Measurements from ENCODE around the gene FBRS. TPM values are rescaled to one million over a fixed set of nuclear protein-coding genes. Genes with fewer than 3 reads are reported as not detected.
A peak's percentile ranks its signal among the peaks of the same experiment; 100 is the strongest.

Gene FBRS
- total and polyA plus RNA-seq, 2 of the 13 experiments (the other 11 are each of a cell fraction or from before 2014, with no cell fraction given), result 13.7 to 16.2 TPM

DNA sequence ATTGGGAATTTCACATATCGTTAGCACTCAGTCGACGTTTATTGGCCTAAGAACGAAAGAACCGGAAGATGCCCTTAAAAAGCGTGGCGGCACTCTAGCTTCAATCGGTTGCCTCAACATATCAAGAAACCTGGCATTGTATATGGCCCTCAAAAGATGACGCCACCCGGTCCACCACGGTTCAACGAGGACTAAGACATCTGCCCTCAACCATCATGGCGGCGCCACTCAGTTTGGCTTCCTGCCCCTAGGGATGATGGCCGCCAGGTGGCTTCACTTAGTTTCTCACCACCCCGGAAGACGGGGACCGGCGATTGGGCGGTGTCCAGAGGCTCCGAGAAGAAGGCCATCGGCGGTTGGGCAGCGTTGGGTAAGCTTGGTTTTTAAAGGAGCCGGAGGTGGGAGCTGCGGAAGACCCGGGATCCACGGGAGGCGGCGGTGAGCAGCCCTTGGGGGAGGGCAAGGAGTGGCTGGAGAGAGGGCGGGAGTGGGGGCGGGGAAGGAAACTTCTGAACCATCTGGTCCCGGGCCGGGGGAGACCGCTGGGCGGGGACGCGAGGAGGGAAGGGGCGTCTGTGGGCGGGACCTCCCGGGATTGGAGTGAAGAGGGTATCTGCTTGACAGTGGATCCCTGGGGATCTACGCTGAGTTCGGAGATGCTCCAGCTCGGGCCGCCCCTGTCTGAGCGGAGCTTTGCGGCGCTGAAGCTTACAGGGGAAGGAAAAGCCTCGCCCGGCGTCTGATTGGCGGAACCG is 7.7 kb upstream of the FBRS start, which contains the start of gene PRR14 (continued):
- TF ChIP-seq, protein P1, sequence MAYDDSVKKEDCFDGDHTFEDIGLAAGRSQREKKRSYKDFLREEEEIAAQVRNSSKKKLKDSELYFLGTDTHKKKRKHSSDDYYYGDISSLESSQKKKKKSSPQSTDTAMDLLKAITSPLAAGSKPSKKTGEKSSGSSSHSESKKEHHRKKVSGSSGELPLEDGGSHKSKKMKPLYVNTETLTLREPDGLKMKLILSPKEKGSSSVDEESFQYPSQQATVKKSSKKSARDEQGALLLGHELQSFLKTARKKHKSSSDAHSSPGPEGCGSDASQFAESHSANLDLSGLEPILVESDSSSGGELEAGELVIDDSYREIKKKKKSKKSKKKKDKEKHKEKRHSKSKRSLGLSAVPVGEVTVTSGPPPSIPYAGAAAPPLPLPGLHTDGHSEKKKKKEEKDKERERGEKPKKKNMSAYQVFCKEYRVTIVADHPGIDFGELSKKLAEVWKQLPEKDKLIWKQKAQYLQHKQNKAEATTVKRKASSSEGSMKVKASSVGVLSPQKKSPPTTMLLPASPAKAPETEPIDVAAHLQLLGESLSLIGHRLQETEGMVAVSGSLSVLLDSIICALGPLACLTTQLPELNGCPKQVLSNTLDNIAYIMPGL (CRISPR knock-in tag; IDR thresholded peaks at IDR 0.05; ENCODE audit: borderline replicate concordance in 1 of 2, low read depth in 1 of 2), result peak; percentile 52 to 74
- TF ChIP-seq ZNF891 (CRISPR knock-in tag; IDR thresholded peaks at IDR 0.05) (no peak; the same call in 1 of the 2 replicates), PRPF4 (IDR thresholded peaks at IDR 0.05; ENCODE audit: low read depth, low read length, poor library complexity, severe bottlenecking) (no peak), ZNF30 (CRISPR knock-in tag; IDR thresholded peaks at IDR 0.05) (peak; percentile 28; the same call in 1 of the 2 replicates), MYNN (CRISPR knock-in tag; IDR thresholded peaks at IDR 0.05; ENCODE audit: low read depth) (no peak), TEAD2 (CRISPR knock-in tag; IDR thresholded peaks at IDR 0.05) (no peak), SMAD9 (CRISPR knock-in tag; IDR thresholded peaks at IDR 0.05) (no peak), ZNF547 (CRISPR knock-in tag; IDR thresholded peaks at IDR 0.05) (peak; percentile 18; the same call in 1 of the 2 replicates), MED8 (CRISPR knock-in tag; IDR thresholded peaks at IDR 0.05; ENCODE audit: insufficient replicate concordance) (peak; percentile 44), ZFP36L1 (CRISPR knock-in tag; IDR thresholded peaks at IDR 0.05) (no peak), ZNF761 (CRISPR knock-in tag; conservative IDR thresholded peaks at IDR 0.05) (peak; percentile 90)
- TF ChIP-seq, protein P2, sequence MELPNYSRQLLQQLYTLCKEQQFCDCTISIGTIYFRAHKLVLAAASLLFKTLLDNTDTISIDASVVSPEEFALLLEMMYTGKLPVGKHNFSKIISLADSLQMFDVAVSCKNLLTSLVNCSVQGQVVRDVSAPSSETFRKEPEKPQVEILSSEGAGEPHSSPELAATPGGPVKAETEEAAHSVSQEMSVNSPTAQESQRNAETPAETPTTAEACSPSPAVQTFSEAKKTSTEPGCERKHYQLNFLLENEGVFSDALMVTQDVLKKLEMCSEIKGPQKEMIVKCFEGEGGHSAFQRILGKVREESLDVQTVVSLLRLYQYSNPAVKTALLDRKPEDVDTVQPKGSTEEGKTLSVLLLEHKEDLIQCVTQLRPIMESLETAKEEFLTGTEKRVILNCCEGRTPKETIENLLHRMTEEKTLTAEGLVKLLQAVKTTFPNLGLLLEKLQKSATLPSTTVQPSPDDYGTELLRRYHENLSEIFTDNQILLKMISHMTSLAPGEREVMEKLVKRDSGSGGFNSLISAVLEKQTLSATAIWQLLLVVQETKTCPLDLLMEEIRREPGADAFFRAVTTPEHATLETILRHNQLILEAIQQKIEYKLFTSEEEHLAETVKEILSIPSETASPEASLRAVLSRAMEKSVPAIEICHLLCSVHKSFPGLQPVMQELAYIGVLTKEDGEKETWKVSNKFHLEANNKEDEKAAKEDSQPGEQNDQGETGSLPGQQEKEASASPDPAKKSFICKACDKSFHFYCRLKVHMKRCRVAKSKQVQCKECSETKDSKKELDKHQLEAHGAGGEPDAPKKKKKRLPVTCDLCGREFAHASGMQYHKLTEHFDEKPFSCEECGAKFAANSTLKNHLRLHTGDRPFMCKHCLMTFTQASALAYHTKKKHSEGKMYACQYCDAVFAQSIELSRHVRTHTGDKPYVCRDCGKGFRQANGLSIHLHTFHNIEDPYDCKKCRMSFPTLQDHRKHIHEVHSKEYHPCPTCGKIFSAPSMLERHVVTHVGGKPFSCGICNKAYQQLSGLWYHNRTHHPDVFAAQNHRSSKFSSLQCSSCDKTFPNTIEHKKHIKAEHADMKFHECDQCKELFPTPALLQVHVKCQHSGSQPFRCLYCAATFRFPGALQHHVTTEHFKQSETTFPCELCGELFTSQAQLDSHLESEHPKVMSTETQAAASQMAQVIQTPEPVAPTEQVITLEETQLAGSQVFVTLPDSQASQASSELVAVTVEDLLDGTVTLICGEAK (IDR thresholded peaks at IDR 0.05), result no peak
- TF ChIP-seq, protein P2 (CRISPR knock-in tag; IDR thresholded peaks at IDR 0.05), result no peak
- TF ChIP-seq, protein P3, sequence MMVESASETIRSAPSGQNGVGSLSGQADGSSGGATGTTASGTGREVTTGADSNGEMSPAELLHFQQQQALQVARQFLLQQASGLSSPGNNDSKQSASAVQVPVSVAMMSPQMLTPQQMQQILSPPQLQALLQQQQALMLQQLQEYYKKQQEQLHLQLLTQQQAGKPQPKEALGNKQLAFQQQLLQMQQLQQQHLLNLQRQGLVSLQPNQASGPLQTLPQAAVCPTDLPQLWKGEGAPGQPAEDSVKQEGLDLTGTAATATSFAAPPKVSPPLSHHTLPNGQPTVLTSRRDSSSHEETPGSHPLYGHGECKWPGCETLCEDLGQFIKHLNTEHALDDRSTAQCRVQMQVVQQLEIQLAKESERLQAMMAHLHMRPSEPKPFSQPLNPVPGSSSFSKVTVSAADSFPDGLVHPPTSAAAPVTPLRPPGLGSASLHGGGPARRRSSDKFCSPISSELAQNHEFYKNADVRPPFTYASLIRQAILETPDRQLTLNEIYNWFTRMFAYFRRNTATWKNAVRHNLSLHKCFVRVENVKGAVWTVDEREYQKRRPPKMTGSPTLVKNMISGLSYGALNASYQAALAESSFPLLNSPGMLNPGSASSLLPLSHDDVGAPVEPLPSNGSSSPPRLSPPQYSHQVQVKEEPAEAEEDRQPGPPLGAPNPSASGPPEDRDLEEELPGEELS (CRISPR knock-in tag; IDR thresholded peaks at IDR 0.05), result 0 out of 2 replicates have a peak, but pooled peaks have one; percentile 12
- TF ChIP-seq, protein P4, sequence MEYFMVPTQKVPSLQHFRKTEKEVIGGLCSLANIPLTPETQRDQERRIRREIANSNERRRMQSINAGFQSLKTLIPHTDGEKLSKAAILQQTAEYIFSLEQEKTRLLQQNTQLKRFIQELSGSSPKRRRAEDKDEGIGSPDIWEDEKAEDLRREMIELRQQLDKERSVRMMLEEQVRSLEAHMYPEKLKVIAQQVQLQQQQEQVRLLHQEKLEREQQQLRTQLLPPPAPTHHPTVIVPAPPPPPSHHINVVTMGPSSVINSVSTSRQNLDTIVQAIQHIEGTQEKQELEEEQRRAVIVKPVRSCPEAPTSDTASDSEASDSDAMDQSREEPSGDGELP (IDR thresholded peaks at IDR 0.05; ENCODE audit: borderline replicate concordance, low read depth), result peak; percentile 64; the same call in 1 of the 2 replicates
